ENCODE data around the gene MTURN. TPM values are rescaled to one million over a fixed set of nuclear protein-coding genes. Genes with fewer than 3 reads are reported as not detected.

The MTURN gene
- polyA plus RNA-seq, 1 donor from 2014 or later = 75.5 TPM

DNA sequence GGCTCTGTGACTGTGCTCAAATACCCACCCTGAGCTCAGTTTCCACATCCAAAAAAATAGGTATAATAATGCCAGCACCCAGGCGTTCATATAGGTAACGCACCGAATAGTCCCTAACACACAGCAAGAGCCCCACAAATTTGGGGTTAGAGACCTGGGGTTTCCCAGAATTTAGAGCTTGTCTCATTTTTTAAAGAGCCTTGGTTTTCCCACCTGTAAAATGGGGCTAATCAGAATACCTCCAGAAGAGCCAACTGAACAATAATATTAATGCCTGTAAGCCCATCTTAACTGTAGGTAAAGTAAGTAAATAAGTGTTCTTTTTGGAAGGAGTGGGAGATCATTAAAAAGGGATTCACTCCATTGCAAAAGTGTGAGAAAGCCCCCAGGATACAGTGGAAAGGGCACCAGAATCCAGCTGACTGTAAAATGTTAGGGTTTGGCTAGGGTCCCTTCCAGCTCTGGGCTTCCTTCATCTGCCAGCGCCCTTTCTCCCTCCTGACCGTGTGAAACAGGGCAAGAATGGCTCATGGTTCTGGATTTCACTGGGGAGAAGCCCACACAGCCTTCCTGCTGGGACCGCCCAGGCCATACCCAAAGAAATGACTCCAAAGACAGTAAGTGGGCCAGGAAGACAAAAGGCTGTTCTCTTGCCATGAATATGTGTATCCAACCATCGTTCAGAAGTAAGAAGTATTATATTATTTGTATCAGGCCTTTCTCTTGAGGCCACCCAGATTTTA is 2.1 kb downstream of the MTURN start:
- H3K9ac ChIP-seq (ENCODE audit: low read length) = peak overlapping the region; percentile 93
- no peaks in the 10 kb centered on the region for H3F3A ChIP-seq (ENCODE audit: insufficient read depth, low read length, poor library complexity, severe bottlenecking)
- no peak overlapping the region for H2AFZ ChIP-seq (ENCODE audit: low read depth, low read length)
- no peaks in the 10 kb centered on the region for H4K20me1 ChIP-seq (ENCODE audit: insufficient read depth)
- TF ChIP-seq POLR2AphosphoS5 (IDR thresholded peaks at IDR 0.05) (no peak), EP300 (conservative IDR thresholded peaks at IDR 0.05; ENCODE audit: poor library complexity, severe bottlenecking) (no peak), RAD21 (conservative IDR thresholded peaks at IDR 0.05) (no peak), REST (IDR thresholded peaks at IDR 0.05; ENCODE audit: borderline replicate concordance) (no peak), TAF1 (IDR thresholded peaks at IDR 0.05; ENCODE audit: low read depth) (no peak), EZH2 (IDR thresholded peaks at IDR 0.05; ENCODE audit: borderline replicate concordance, insufficient read depth, low read length, poor library complexity, severe bottlenecking) (no peak), SMC3 (conservative IDR thresholded peaks at IDR 0.05; ENCODE audit: poor library complexity) (no peak), MXI1 (conservative IDR thresholded peaks at IDR 0.05; ENCODE audit: poor library complexity, severe bottlenecking) (no peak)
- TF ChIP-seq, protein P1, sequence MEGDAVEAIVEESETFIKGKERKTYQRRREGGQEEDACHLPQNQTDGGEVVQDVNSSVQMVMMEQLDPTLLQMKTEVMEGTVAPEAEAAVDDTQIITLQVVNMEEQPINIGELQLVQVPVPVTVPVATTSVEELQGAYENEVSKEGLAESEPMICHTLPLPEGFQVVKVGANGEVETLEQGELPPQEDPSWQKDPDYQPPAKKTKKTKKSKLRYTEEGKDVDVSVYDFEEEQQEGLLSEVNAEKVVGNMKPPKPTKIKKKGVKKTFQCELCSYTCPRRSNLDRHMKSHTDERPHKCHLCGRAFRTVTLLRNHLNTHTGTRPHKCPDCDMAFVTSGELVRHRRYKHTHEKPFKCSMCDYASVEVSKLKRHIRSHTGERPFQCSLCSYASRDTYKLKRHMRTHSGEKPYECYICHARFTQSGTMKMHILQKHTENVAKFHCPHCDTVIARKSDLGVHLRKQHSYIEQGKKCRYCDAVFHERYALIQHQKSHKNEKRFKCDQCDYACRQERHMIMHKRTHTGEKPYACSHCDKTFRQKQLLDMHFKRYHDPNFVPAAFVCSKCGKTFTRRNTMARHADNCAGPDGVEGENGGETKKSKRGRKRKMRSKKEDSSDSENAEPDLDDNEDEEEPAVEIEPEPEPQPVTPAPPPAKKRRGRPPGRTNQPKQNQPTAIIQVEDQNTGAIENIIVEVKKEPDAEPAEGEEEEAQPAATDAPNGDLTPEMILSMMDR (IDR thresholded peaks at IDR 0.05; ENCODE audit: poor library complexity, severe bottlenecking) = no peak
- H3K4me2 ChIP-seq (ENCODE audit: low read length) = no peak overlapping the region
- H3K4me3 ChIP-seq (ENCODE audit: low read length) = peak overlapping the region; percentile 99
- no peaks in the 10 kb centered on the region for H3K27me3 ChIP-seq (ENCODE audit: insufficient read depth, low read depth, low read length)
- H3K9me3 ChIP-seq (ENCODE audit: low read length) = no peaks in the 10 kb centered on the region
- peaks cover 24% of the 10 kb centered on the region for H3K79me2 ChIP-seq (replicated peaks; ENCODE audit: insufficient read depth, low read length)
- H3K36me3 ChIP-seq (ENCODE audit: insufficient read depth, low read length) = no peaks in the 10 kb centered on the region
- H3K9me2 ChIP-seq (ENCODE audit: insufficient read depth, low read length) = no peaks in the 10 kb centered on the region
- no peak overlapping the region for H3K27ac ChIP-seq (ENCODE audit: low read length)

DNA sequence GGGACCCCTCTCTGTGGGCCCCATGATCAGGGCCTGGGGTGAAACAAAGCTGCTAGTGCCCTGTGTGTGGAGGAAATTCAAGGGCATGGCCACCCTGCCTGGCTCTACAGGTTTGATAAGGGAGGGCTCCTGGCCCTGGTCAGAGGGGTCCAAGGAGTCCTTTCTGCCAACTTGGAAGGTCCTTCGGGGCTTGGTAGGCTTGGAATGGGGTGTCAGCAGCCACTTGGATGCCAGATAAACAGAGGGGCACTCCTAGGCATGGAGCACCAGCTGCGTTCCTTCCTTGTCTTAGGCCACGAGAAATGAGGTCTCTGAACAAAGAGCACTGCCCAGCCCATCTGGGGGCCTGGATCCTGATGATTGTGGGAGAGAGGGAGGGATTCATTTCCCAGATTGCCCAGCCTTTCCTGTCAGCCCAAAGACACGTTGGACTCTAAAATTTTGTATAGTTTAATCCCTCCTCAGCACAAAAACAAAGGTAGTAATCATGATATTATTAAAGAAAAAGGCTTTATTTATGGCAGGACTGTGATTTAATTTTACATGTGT is 5.1 kb downstream of the MTURN start:
- Histone ChIP-seq H3K4me2 (ENCODE audit: low read length) (no peak overlapping the region), H3K27me3 (ENCODE audit: insufficient read depth, low read depth, low read length) (no peaks in the 10 kb centered on the region), H3K4me3 (ENCODE audit: low read length) (no peak overlapping the region), H3K9me2 (ENCODE audit: insufficient read depth, low read length) (no peaks in the 10 kb centered on the region), H4K20me1 (ENCODE audit: insufficient read depth) (no peaks in the 10 kb centered on the region), H3K79me2 (replicated peaks; ENCODE audit: insufficient read depth, low read length) (peaks cover 24% of the 10 kb centered on the region), H3K27ac (ENCODE audit: low read length) (no peak overlapping the region), H3K9me3 (ENCODE audit: low read length) (no peaks in the 10 kb centered on the region), H3F3A (ENCODE audit: insufficient read depth, low read length, poor library complexity, severe bottlenecking) (no peaks in the 10 kb centered on the region), H3K9ac (ENCODE audit: low read length) (no peak overlapping the region), H2AFZ (ENCODE audit: low read depth, low read length) (no peak overlapping the region), H3K36me3 (ENCODE audit: insufficient read depth, low read length) (no peaks in the 10 kb centered on the region)
- TF ChIP-seq MXI1 (conservative IDR thresholded peaks at IDR 0.05; ENCODE audit: poor library complexity, severe bottlenecking) (no peak), EP300 (conservative IDR thresholded peaks at IDR 0.05; ENCODE audit: poor library complexity, severe bottlenecking) (no peak), TAF1 (IDR thresholded peaks at IDR 0.05; ENCODE audit: low read depth) (no peak), REST (IDR thresholded peaks at IDR 0.05; ENCODE audit: borderline replicate concordance) (no peak), POLR2AphosphoS5 (IDR thresholded peaks at IDR 0.05) (no peak), SMC3 (conservative IDR thresholded peaks at IDR 0.05; ENCODE audit: poor library complexity) (no peak), EZH2 (IDR thresholded peaks at IDR 0.05; ENCODE audit: borderline replicate concordance, insufficient read depth, low read length, poor library complexity, severe bottlenecking) (no peak), RAD21 (conservative IDR thresholded peaks at IDR 0.05) (no peak)
- TF ChIP-seq, protein P1 (IDR thresholded peaks at IDR 0.05; ENCODE audit: poor library complexity, severe bottlenecking) = no peak
